Activated CD4-positive, alpha-beta T cell treated with anti-CD3 and anti-CD28 coated beads, Interleukin-2, amount 50 U/mL, for 48 hours (primary cell): Measurements from ENCODE around the gene SYCP1.
"Not testable (repeated sequence)": the region's sequence is repeated elsewhere in the genome, so short reads cannot be mapped to it uniquely, and the experiment has no call there.

ENCODE experiments used
- DNase-seq, 2 experiments: peaks; one replicate each; pipeline ENCODE4 v3.0.0-alpha.2; 2020

SYCP1 gene

GRCh38 chr1:114979278-114979891 is 124.7 kb downstream of the SYCP1 start:
- DNase-seq: peak; percentile 71 to 75

GRCh38 chr1:114982251-114982650 is 127.6 kb downstream of the SYCP1 start:
- no peak for DNase-seq

- no peak for DNase-seq
Measured at GRCh38 chr1:114986286-114986685, 131.6 kb downstream of the SYCP1 start.

GRCh38 chr1:114988095-114988494 is 133.4 kb downstream of the SYCP1 start:
- no peak for DNase-seq

- no peak for DNase-seq
Measured at GRCh38 chr1:114997510-114998289, 143.0 kb downstream of the SYCP1 start.

GRCh38 chr1:115006191-115006590 is 151.5 kb downstream of the SYCP1 start:
- no peak for DNase-seq

- DNase-seq: no peak
Measured at GRCh38 chr1:115012006-115012405, 157.3 kb downstream of the SYCP1 start.

- DNase-seq: no peak
Measured at GRCh38 chr1:115012434-115012833, 157.8 kb downstream of the SYCP1 start.

GRCh38 chr1:115013792-115014191 is 159.1 kb downstream of the SYCP1 start:
- no peak for DNase-seq

- not testable (repeated sequence) for DNase-seq
Measured at GRCh38 chr1:115019549-115019948, 164.9 kb downstream of the SYCP1 start.

- DNase-seq: no peak
Measured at GRCh38 chr1:115021145-115021544, 166.5 kb downstream of the SYCP1 start.

GRCh38 chr1:115023593-115023992 is 168.9 kb downstream of the SYCP1 start:
- no peak for DNase-seq

GRCh38 chr1:115029526-115029925 is 174.9 kb downstream of the SYCP1 start, which contains the start of gene TSHB:
TSHB (plus strand) TSS chr1:115029826; CDS start chr1:115033363, 3,537 bp downstream.
- no peak for DNase-seq

- no peak for DNase-seq
Measured at GRCh38 chr1:115031595-115031994, 176.9 kb downstream of the SYCP1 start.

GRCh38 chr1:115035652-115036051 is 181.0 kb downstream of the SYCP1 start:
- no peak for DNase-seq

GRCh38 chr1:115036814-115037507 is 182.3 kb downstream of the SYCP1 start:
- no peak for DNase-seq

- no peak for DNase-seq
Measured at GRCh38 chr1:115040501-115040900, 185.8 kb downstream of the SYCP1 start.

GRCh38 chr1:115041654-115042053 is 187.0 kb downstream of the SYCP1 start:
- no peak for DNase-seq
